ENCODE data around the gene TBKBP1. TPM values are rescaled to one million over a fixed set of nuclear protein-coding genes. Genes with fewer than 3 reads are reported as not detected.

TBKBP1 gene
- total and polyA plus RNA-seq, 9 of the 15 experiments (the other 6 are each of a cell fraction or from before 2014, with no cell fraction given) = 0.03 to 15.6 (median 6.8) TPM

GRCh38 chr17:47709594-47709993, 15.6 kb downstream of the TBKBP1 start:
- peaks cover 21 to 54% of the 10 kb centered on the region in 2 experiments for H3K4me1 ChIP-seq (replicated peaks in 1 of 2; ENCODE audit: control insufficient read depth in 2 of 2, insufficient read depth in 2 of 2, low read length in 2 of 2)
- ChIA-PET POLR2A (no interaction called here), CTCF (ENCODE audit: low intra/inter-chr PET ratio) (no interaction called here)
- no peak overlapping the region for H3K4me3 ChIP-seq
- 78% methylated on average over 3 of the region's 3 CpGs for WGBS (ENCODE audit: insufficient coverage, low coverage, missing lambda C conversion rate)
- in situ Hi-C loops (cut with MboI) = no loop called here
- H3K79me2 ChIP-seq (ENCODE audit: control insufficient read depth, insufficient read depth, low read length) = no peaks in the 10 kb centered on the region
- ATAC-seq (no peak), FAIRE-seq (no peak), DNase-seq (ENCODE audit: extremely low read depth in 1 of 4, low spot score in 3 of 4) (no peak)
- peak in 1 of 2 experiments; percentile 39; a peak in 1 of 4 replicates for TF ChIP-seq KDM1A (IDR thresholded peaks at IDR 0.05)
- no peak for TF ChIP-seq ZBTB17 (CRISPR knock-in tag; IDR thresholded peaks at IDR 0.05)
- peak; percentile 69 for TF ChIP-seq RBM25 (IDR thresholded peaks at IDR 0.05; ENCODE audit: low read depth, low read length, severe bottlenecking)
- TF ChIP-seq BCOR (IDR thresholded peaks at IDR 0.05) = peak; percentile 64; the same call in 1 of the 2 replicates
- peaks cover 10 to 22% of the 10 kb centered on the region in 2 experiments; a peak in 4 of 5 replicates for H3K27me3 ChIP-seq (ENCODE audit: control insufficient read depth in 2 of 2, insufficient read depth in 2 of 2, low read length in 2 of 2)
- H3K9ac ChIP-seq (ENCODE audit: insufficient read depth in 1 of 2, low read depth in 2 of 2, low read length in 2 of 2) = no peak overlapping the region
- no peak overlapping the region for H3K27ac ChIP-seq (ENCODE audit: extremely low read depth, low read depth, low read length)
- H3K4me2 ChIP-seq (ENCODE audit: insufficient read depth, low read length) = no peak overlapping the region
- peaks cover 11% of the 10 kb centered on the region; the same call in 1 of the 3 replicates for H3K36me3 ChIP-seq (ENCODE audit: control insufficient read depth, insufficient read depth, low read length)
- no peaks in the 10 kb centered on the region for H3K9me3 ChIP-seq (replicated peaks; ENCODE audit: control insufficient read depth, insufficient read depth, low read depth, low read length)
- H2AFZ ChIP-seq (ENCODE audit: low read depth, low read length) = no peak overlapping the region
- intact Hi-C loops (cut with micrococcal nuclease) = no loop called here
- H4K20me1 ChIP-seq (replicated peaks; ENCODE audit: control insufficient read depth, insufficient read depth, low read length) = no peaks in the 10 kb centered on the region; the same call in 1 of the 2 replicates
- H3K9me1 ChIP-seq (ENCODE audit: control insufficient read depth, insufficient read depth, low read length) = peaks cover 8% of the 10 kb centered on the region
- BruUV-seq (replicated peaks) = no TSS peak

- peaks cover 11% of the 10 kb centered on the region; the same call in 1 of the 3 replicates for H3K36me3 ChIP-seq (ENCODE audit: control insufficient read depth, insufficient read depth, low read length)
- intact Hi-C loops (cut with micrococcal nuclease) = no loop called here
- no peaks in the 10 kb centered on the region for H4K20me1 ChIP-seq (replicated peaks; ENCODE audit: control insufficient read depth, insufficient read depth, low read length)
- POLR2A ChIA-PET = interaction anchor here (0.6 kb wide), 1 partner anchor 19 kb away, joined by 4 read pairs; no protein-coding TSS in a partner anchor
- peaks cover 10 to 45% of the 10 kb centered on the region in 2 experiments for H3K4me1 ChIP-seq (replicated peaks in 1 of 2; ENCODE audit: control insufficient read depth in 2 of 2, insufficient read depth in 2 of 2, low read length in 2 of 2)
- CTCF ChIA-PET (ENCODE audit: low intra/inter-chr PET ratio) = no interaction called here
- FAIRE-seq (no peak), ATAC-seq (no peak), DNase-seq (ENCODE audit: extremely low read depth in 1 of 4, low spot score in 3 of 4) (no peak)
- H3K4me3 ChIP-seq = no peak overlapping the region
- 73% methylated on average over 11 of the region's 15 CpGs for WGBS (ENCODE audit: insufficient coverage, low coverage, missing lambda C conversion rate)
- no peak overlapping the region for H3K4me2 ChIP-seq (ENCODE audit: insufficient read depth, low read length)
- H3K9me1 ChIP-seq (ENCODE audit: control insufficient read depth, insufficient read depth, low read length) = peaks cover 8% of the 10 kb centered on the region
- H3K79me2 ChIP-seq (ENCODE audit: control insufficient read depth, insufficient read depth, low read length) = no peaks in the 10 kb centered on the region
- BruUV-seq (replicated peaks) = no TSS peak
- in situ Hi-C loops (cut with MboI) = no loop called here
- H2AFZ ChIP-seq (ENCODE audit: low read depth, low read length) = no peak overlapping the region
- peaks cover 12 to 39% of the 10 kb centered on the region in 2 experiments; a peak in 4 of 5 replicates for H3K27me3 ChIP-seq (ENCODE audit: control insufficient read depth in 2 of 2, insufficient read depth in 2 of 2, low read length in 2 of 2)
- H3K9me3 ChIP-seq (replicated peaks; ENCODE audit: control insufficient read depth, insufficient read depth, low read depth, low read length) = no peaks in the 10 kb centered on the region
- peak overlapping the region in 1 of 2 experiments; percentile 28; a peak in 1 of 4 replicates for H3K9ac ChIP-seq (ENCODE audit: insufficient read depth in 1 of 2, low read depth in 2 of 2, low read length in 2 of 2)
- no peak overlapping the region for H3K27ac ChIP-seq (ENCODE audit: extremely low read depth, low read depth, low read length)
- TF ChIP-seq E2F5 (CRISPR knock-in tag; IDR thresholded peaks at IDR 0.05) = no peak
- TF ChIP-seq HBP1 (CRISPR knock-in tag; IDR thresholded peaks at IDR 0.05) = no peak
- TF ChIP-seq CBFB (CRISPR knock-in tag; IDR thresholded peaks at IDR 0.05) = no peak
- TF ChIP-seq RHOXF2B (CRISPR knock-in tag; conservative IDR thresholded peaks at IDR 0.05) = no peak
- no peak for TF ChIP-seq ZNF717 (CRISPR knock-in tag; IDR thresholded peaks at IDR 0.05)
- no peak for TF ChIP-seq THRB (CRISPR knock-in tag; conservative IDR thresholded peaks at IDR 0.05)
- TF ChIP-seq PURB (CRISPR knock-in tag; IDR thresholded peaks at IDR 0.05; ENCODE audit: low read depth) = no peak
- no peak for TF ChIP-seq HNRNPL (IDR thresholded peaks at IDR 0.05; ENCODE audit: low read depth, low read length)
Measured at GRCh38 chr17:47711366-47712099, 17.6 kb downstream of the TBKBP1 start.
